Stimulated activated CD8-positive, alpha-beta memory T cell treated with anti-CD3 and anti-CD28 coated beads, Interleukin-12 subunit alpha, Interleukin-12 subunit beta, amount 100 ng/mL, for 24 hours (primary cell): ENCODE data around the gene CDK2.

Experiments
- DNase-seq: peaks from one replicate; pipeline ENCODE4 v3.0.0-alpha.2; 2020; ENCODE audit errors: extremely low read depth

The CDK2 gene

GRCh38 chr12:55937981-55938380, 28.6 kb upstream of the CDK2 start:
- no peak for DNase-seq

GRCh38 chr12:55938826-55939501, 27.7 kb upstream of the CDK2 start:
- DNase-seq = no peak

GRCh38 chr12:55940065-55940732, 26.4 kb upstream of the CDK2 start:
- DNase-seq = no peak

GRCh38 chr12:55942055-55942454, 24.6 kb upstream of the CDK2 start:
- DNase-seq = no peak

- DNase-seq = no peak
Observed at GRCh38 chr12:55942577-55943136, 24.0 kb upstream of the CDK2 start.

GRCh38 chr12:55946553-55946952, 20.1 kb upstream of the CDK2 start:
- no peak for DNase-seq

GRCh38 chr12:55955344-55955743, 11.3 kb upstream of the CDK2 start:
- no peak for DNase-seq

- no peak for DNase-seq
Observed at GRCh38 chr12:55955800-55956508, 10.7 kb upstream of the CDK2 start.

- DNase-seq = no peak
Observed at GRCh38 chr12:55957106-55957859, 9.3 kb upstream of the CDK2 start.

GRCh38 chr12:55963760-55964159, 2.9 kb upstream of the CDK2 start:
- DNase-seq = no peak

- no peak for DNase-seq
Observed at GRCh38 chr12:55965240-55965639, 1.4 kb upstream of the CDK2 start.

GRCh38 chr12:55965941-55966407, 656 bp upstream of the CDK2 start, which contains the start of gene PMEL:
Gene PMEL, minus strand, starts transcription at chr12:55966042. Its CDS starts 31 bp downstream, at chr12:55966011.
- DNase-seq = no peak

- DNase-seq = no peak
Observed at GRCh38 chr12:55969356-55969755, 2.7 kb downstream of the CDK2 start.

- no peak for DNase-seq
Observed at GRCh38 chr12:55970775-55971174, 4.1 kb downstream of the CDK2 start.

GRCh38 chr12:55972042-55972441, 5.4 kb downstream of the CDK2 start:
- DNase-seq = no peak

- no peak for DNase-seq
Observed at GRCh38 chr12:55972456-55972855, 5.8 kb downstream of the CDK2 start.

- no peak for DNase-seq
Observed at GRCh38 chr12:55972911-55973598, 6.4 kb downstream of the CDK2 start.

GRCh38 chr12:55973599-55974307, 7.1 kb downstream of the CDK2 start, which contains the start of gene RAB5B:
Gene RAB5B, plus strand, starts transcription at chr12:55974078. Its CDS starts 12,883 bp downstream, at chr12:55986961.
- DNase-seq = peak; percentile 94

- DNase-seq = no peak
Observed at GRCh38 chr12:55974308-55974730, 7.7 kb downstream of the CDK2 start.

- no peak for DNase-seq
Observed at GRCh38 chr12:55978393-55978792, 11.8 kb downstream of the CDK2 start.
